Measurements from ENCODE around the gene CCM2L. TPM values are rescaled to one million over a fixed set of nuclear protein-coding genes. Genes with fewer than 3 reads are reported as not detected.

The CCM2L gene
- total and polyA plus RNA-seq, 4 donors = 6.6 to 12.8 (median 11.7) TPM

GRCh38 chr20:31996996-31997395 is 13.2 kb upstream of the CCM2L start:
- no peak for ATAC-seq (ENCODE audit: insufficient read depth, low FRiP score)
- Histone ChIP-seq H3K9ac (ENCODE audit: insufficient read depth in 1 of 2, low read length in 2 of 2) (no peak overlapping the region), H3K4me3 (no peak overlapping the region), H3K9me3 (ENCODE audit: control insufficient read depth in 4 of 4, insufficient read depth in 3 of 4, low read length in 3 of 4) (no peaks in the 10 kb centered on the region), H3K27ac (ENCODE audit: low read depth in 1 of 2, low read length in 1 of 2) (no peak overlapping the region), H3K27me3 (ENCODE audit: control insufficient read depth in 3 of 3, insufficient read depth in 3 of 3, low read length in 2 of 3) (peaks cover 4 to 36% (median 22%) of the 10 kb centered on the region in 3 donors), H3K36me3 (ENCODE audit: control insufficient read depth in 4 of 4, insufficient read depth in 4 of 4, low read length in 4 of 4) (no peaks in the 10 kb centered on the region), H3K4me1 (ENCODE audit: control insufficient read depth in 5 of 5, insufficient read depth in 5 of 5, low read length in 5 of 5) (no peaks in the 10 kb centered on the region)
- no peak for TF ChIP-seq CTCF (IDR thresholded peaks at IDR 0.05; ENCODE audit: control extremely low read depth, extremely low read depth)
- DNase-seq = no peak
- WGBS, 2 donors = 95 to 96% methylated on average over 18 of the region's 18 CpGs

GRCh38 chr20:31998246-31998645 is 12.0 kb upstream of the CCM2L start:
- no peak for DNase-seq
- H3K9ac ChIP-seq (ENCODE audit: insufficient read depth in 1 of 2, low read length in 2 of 2) = no peak overlapping the region
- no peak for ATAC-seq (ENCODE audit: insufficient read depth, low FRiP score)
- H3K36me3 ChIP-seq (ENCODE audit: control insufficient read depth in 4 of 4, insufficient read depth in 4 of 4, low read length in 4 of 4) = no peaks in the 10 kb centered on the region
- H3K9me3 ChIP-seq (ENCODE audit: control insufficient read depth in 4 of 4, insufficient read depth in 3 of 4, low read length in 3 of 4) = no peaks in the 10 kb centered on the region
- WGBS, 2 donors = 62 to 90% methylated on average over 2 of the region's 2 CpGs
- H3K4me1 ChIP-seq (ENCODE audit: control insufficient read depth in 5 of 5, insufficient read depth in 5 of 5, low read length in 5 of 5) = no peaks in the 10 kb centered on the region
- no peak for TF ChIP-seq CTCF (IDR thresholded peaks at IDR 0.05; ENCODE audit: control extremely low read depth, extremely low read depth)
- H3K27ac ChIP-seq (ENCODE audit: low read depth in 1 of 2, low read length in 1 of 2) = no peak overlapping the region
- no peak overlapping the region for H3K4me3 ChIP-seq
- peaks cover 4 to 28% (median 18%) of the 10 kb centered on the region in 3 donors for H3K27me3 ChIP-seq (ENCODE audit: control insufficient read depth in 3 of 3, insufficient read depth in 3 of 3, low read length in 2 of 3)

- WGBS, 2 donors = 68 to 71% methylated on average over 2 of the region's 2 CpGs
- Histone ChIP-seq H3K36me3 (ENCODE audit: control insufficient read depth in 4 of 4, insufficient read depth in 4 of 4, low read length in 4 of 4) (no peaks in the 10 kb centered on the region), H3K9ac (ENCODE audit: insufficient read depth in 1 of 2, low read length in 2 of 2) (no peak overlapping the region), H3K9me3 (ENCODE audit: control insufficient read depth in 4 of 4, insufficient read depth in 3 of 4, low read length in 3 of 4) (no peaks in the 10 kb centered on the region), H3K4me1 (ENCODE audit: control insufficient read depth in 5 of 5, insufficient read depth in 5 of 5, low read length in 5 of 5) (peaks cover 0 to 7% (median 0%) of the 10 kb centered on the region in 5 donors), H3K27ac (ENCODE audit: low read depth in 1 of 2, low read length in 1 of 2) (no peak overlapping the region), H3K27me3 (ENCODE audit: control insufficient read depth in 3 of 3, insufficient read depth in 3 of 3, low read length in 2 of 3) (no peaks in the 10 kb centered on the region), H3K4me3 (no peak overlapping the region)
- TF ChIP-seq CTCF (IDR thresholded peaks at IDR 0.05; ENCODE audit: control extremely low read depth, extremely low read depth) = no peak
- DNase-seq = no peak
- ATAC-seq (ENCODE audit: insufficient read depth, low FRiP score) = no peak
These were observed 6.9 kb upstream of the CCM2L start for GRCh38 chr20:32003325-32003724.

- no peak for TF ChIP-seq CTCF (IDR thresholded peaks at IDR 0.05; ENCODE audit: control extremely low read depth, extremely low read depth)
- DNase-seq (peak in 1 of 3 donors; percentile 30), ATAC-seq (ENCODE audit: insufficient read depth, low FRiP score) (no peak)
- no peak overlapping the region for H3K27ac ChIP-seq (ENCODE audit: low read depth in 1 of 2, low read length in 1 of 2)
- peaks cover 0 to 7% (median 0%) of the 10 kb centered on the region in 5 donors for H3K4me1 ChIP-seq (ENCODE audit: control insufficient read depth in 5 of 5, insufficient read depth in 5 of 5, low read length in 5 of 5)
- no peaks in the 10 kb centered on the region for H3K27me3 ChIP-seq (ENCODE audit: control insufficient read depth in 3 of 3, insufficient read depth in 3 of 3, low read length in 2 of 3)
- H3K9ac ChIP-seq (ENCODE audit: insufficient read depth in 1 of 2, low read length in 2 of 2) = no peak overlapping the region
- H3K4me3 ChIP-seq = no peak overlapping the region
- H3K9me3 ChIP-seq (ENCODE audit: control insufficient read depth in 4 of 4, insufficient read depth in 3 of 4, low read length in 3 of 4) = no peaks in the 10 kb centered on the region
- no peaks in the 10 kb centered on the region for H3K36me3 ChIP-seq (ENCODE audit: control insufficient read depth in 4 of 4, insufficient read depth in 4 of 4, low read length in 4 of 4)
These were observed 5.3 kb upstream of the CCM2L start for GRCh38 chr20:32004963-32005362.
